ENCODE data around the gene LDHD. TPM values are rescaled to one million over a fixed set of nuclear protein-coding genes. Genes with fewer than 3 reads are reported as not detected.

The LDHD gene
- total RNA-seq, 6 experiments from 2014 or later, result 62.9 to 98.5 (median 90.2) TPM

GRCh38 chr16:75063549-75064088 is 53.0 kb downstream of the LDHD start:
- Histone ChIP-seq H3K27me3 (no peaks in the 10 kb centered on the region), H3K4me3 (no peak overlapping the region), H3K36me3 (no peaks in the 10 kb centered on the region), H3K4me1 (peaks cover 0 to 38% (median 10%) of the 10 kb centered on the region in 4 donors), H3K9me3 (no peaks in the 10 kb centered on the region), H3K27ac (no peak overlapping the region)
- intact Hi-C loops (cut with DNase I), result no loop called here
- no peak for ATAC-seq
- DNase-seq, result no peak
- TF ChIP-seq POLR2A (IDR thresholded peaks at IDR 0.05) (no peak), CTCF (IDR thresholded peaks at IDR 0.05) (no peak)
- WGBS (ENCODE audit: insufficient coverage, low coverage, low lambda C conversion rate, missing lambda C conversion rate), result 71% methylated on average over 8 of the region's 8 CpGs

GRCh38 chr16:75062976-75063346 is 53.6 kb downstream of the LDHD start:
- DNase-seq (no peak), ATAC-seq (peak in 1 of 4 donors; percentile 20)
- TF ChIP-seq CTCF (IDR thresholded peaks at IDR 0.05) (no peak), POLR2A (IDR thresholded peaks at IDR 0.05) (no peak)
- H3K27ac ChIP-seq, result peak overlapping the region in 2 of 3 donors; percentile 23 to 35
- peaks cover 0 to 38% (median 10%) of the 10 kb centered on the region in 4 donors for H3K4me1 ChIP-seq
- no peaks in the 10 kb centered on the region for H3K36me3 ChIP-seq
- no peak overlapping the region for H3K4me3 ChIP-seq
- no peaks in the 10 kb centered on the region for H3K27me3 ChIP-seq
- intact Hi-C loops (cut with DNase I), result no loop called here
- no peaks in the 10 kb centered on the region for H3K9me3 ChIP-seq
- 38% methylated on average over 1 of the region's 9 CpGs for WGBS (ENCODE audit: insufficient coverage, low coverage, low lambda C conversion rate, missing lambda C conversion rate)

GRCh38 chr16:75062135-75062975 is 54.2 kb downstream of the LDHD start:
- H3K9me3 ChIP-seq, result no peaks in the 10 kb centered on the region
- intact Hi-C loops (cut with DNase I), result no loop called here
- WGBS (ENCODE audit: insufficient coverage, low coverage, low lambda C conversion rate, missing lambda C conversion rate), result 35% methylated on average over 12 of the region's 22 CpGs
- TF ChIP-seq CTCF (IDR thresholded peaks at IDR 0.05), result no peak
- no peak for TF ChIP-seq POLR2A (IDR thresholded peaks at IDR 0.05)
- H3K36me3 ChIP-seq, result no peaks in the 10 kb centered on the region
- peaks cover 0 to 38% (median 10%) of the 10 kb centered on the region in 4 donors for H3K4me1 ChIP-seq
- ATAC-seq (peak; percentile 80 to 87 (median 82)), DNase-seq (peak; percentile 89 to 92 (median 90))
- H3K27me3 ChIP-seq, result no peaks in the 10 kb centered on the region
- H3K4me3 ChIP-seq, result no peak overlapping the region
- peak overlapping the region in 2 of 3 donors; percentile 23 to 35 for H3K27ac ChIP-seq

Other genes starting within 250 kb of the LDHD start
- 10 to 100 TPM; 23.2 to 69.5 (median 48.3) TPM for gene WDR59, start 131.7 kb downstream of the LDHD start, total RNA-seq
- 10 to 100 TPM; 10.2 to 18.8 (median 11.1) TPM for gene ZNRF1, start 117.8 kb downstream of the LDHD start, total RNA-seq
- gene ZFP1, start 31.7 kb upstream of the LDHD start, total RNA-seq, result 10 to 100 TPM in 3 of 6 experiments, 1 to 10 TPM in 3; 3.7 to 18.6 (median 9.3) TPM
- gene CTRB2, start 90.4 kb upstream of the LDHD start, total RNA-seq, result not detected
- not detected for gene CTRB1, start 102.2 kb upstream of the LDHD start, total RNA-seq
- 100 to 1,000 TPM in 1 of 6 experiments, 10 to 100 TPM in 5; 29.2 to 108 (median 51.2) TPM for gene BCAR1, start 134.8 kb upstream of the LDHD start, total RNA-seq